HG03280 (cell line): Measurements from ENCODE around the gene POMP.
"Not testable (repeated sequence)": the region's sequence is repeated elsewhere in the genome, so short reads cannot be mapped to it uniquely, and the experiment has no call there.

Experiments used
- ATAC-seq: cut with Tn5 transposase; IDR thresholded peaks from one replicate; pipeline ENCODE4 v1.9.1; 2021; ENCODE audit warnings: mild to moderate bottlenecking, moderate library complexity; ENCODE audit not compliant: unreplicated experiment

Gene POMP

GRCh38 chr13:28637714-28638355, 21.1 kb upstream of the POMP start:
- no peak for ATAC-seq

GRCh38 chr13:28638756-28639155, 20.2 kb upstream of the POMP start:
- no peak for ATAC-seq

- no peak for ATAC-seq
Measured at GRCh38 chr13:28640861-28641599, 17.9 kb upstream of the POMP start.

- peak; percentile 69 for ATAC-seq
Measured at GRCh38 chr13:28641600-28641926, 17.4 kb upstream of the POMP start.

- no peak for ATAC-seq
Measured at GRCh38 chr13:28650284-28650683, 8.6 kb upstream of the POMP start.

- no peak for ATAC-seq
Measured at GRCh38 chr13:28651810-28652401, 7.0 kb upstream of the POMP start.

GRCh38 chr13:28653111-28653510, 5.8 kb upstream of the POMP start:
- no peak for ATAC-seq

- no peak for ATAC-seq
Measured at GRCh38 chr13:28654276-28654675, 4.7 kb upstream of the POMP start.

GRCh38 chr13:28655561-28655960, 3.4 kb upstream of the POMP start:
- ATAC-seq: no peak

- ATAC-seq: no peak
Measured at GRCh38 chr13:28657784-28658538, 969 bp upstream of the POMP start.

GRCh38 chr13:28658539-28658795, 463 bp upstream of the POMP start:
- peak; percentile 16 for ATAC-seq

- peak; percentile 26 for ATAC-seq
Measured at GRCh38 chr13:28659621-28659970, 666 bp downstream of the POMP start.

- ATAC-seq: no peak
Measured at GRCh38 chr13:28666897-28667488, 8.1 kb downstream of the POMP start.

- no peak for ATAC-seq
Measured at GRCh38 chr13:28671126-28671792, 12.3 kb downstream of the POMP start.

GRCh38 chr13:28678809-28679208, 19.9 kb downstream of the POMP start:
- ATAC-seq: no peak

GRCh38 chr13:28679628-28680027, 20.7 kb downstream of the POMP start:
- ATAC-seq: no peak

- ATAC-seq: no peak
Measured at GRCh38 chr13:28680541-28680940, 21.6 kb downstream of the POMP start.

- not testable (repeated sequence) for ATAC-seq
Measured at GRCh38 chr13:28683169-28683568, 24.2 kb downstream of the POMP start.

- ATAC-seq: no peak
Measured at GRCh38 chr13:28684257-28684656, 25.3 kb downstream of the POMP start.

GRCh38 chr13:28685114-28685513, 26.2 kb downstream of the POMP start:
- ATAC-seq: no peak

GRCh38 chr13:28685892-28686291, 27.0 kb downstream of the POMP start:
- ATAC-seq: no peak
